ENCODE measurements around the gene CCDC3.

The CCDC3 gene

DNA sequence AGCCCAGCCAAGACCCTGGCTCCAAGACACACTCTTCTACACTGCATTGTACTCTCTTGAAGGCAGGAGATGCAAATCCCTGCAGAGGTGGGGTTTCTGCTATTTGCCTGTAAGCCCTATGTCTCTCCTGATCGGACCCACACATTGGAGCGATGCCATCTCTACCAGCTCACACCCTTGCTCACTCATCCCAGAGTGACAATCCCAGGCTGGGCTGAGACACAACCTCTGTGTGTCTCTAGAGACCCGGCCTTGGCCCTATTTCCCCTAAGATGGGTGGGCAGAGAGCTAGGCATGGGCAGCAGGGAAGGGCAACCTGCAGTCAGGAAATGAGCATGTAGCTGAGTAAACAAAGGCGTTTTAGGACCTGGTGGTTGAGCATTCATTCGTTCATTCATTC lies 25.6 kb downstream of the CCDC3 start:
- no peak overlapping the region for H3K4me3 ChIP-seq (ENCODE audit: low read length)
- 87% methylated on average over 5 of the region's 5 CpGs for WGBS
- H3K4me1 ChIP-seq (ENCODE audit: insufficient read depth, low read length), result no peaks in the 10 kb centered on the region
- H3K27ac ChIP-seq (ENCODE audit: low read depth, low read length), result no peak overlapping the region
- H3K27me3 ChIP-seq (ENCODE audit: insufficient read depth, low read length), result no peaks in the 10 kb centered on the region
- no peak overlapping the region for H3K9ac ChIP-seq (ENCODE audit: low read depth, low read length)
- H3K9me3 ChIP-seq (ENCODE audit: insufficient read depth, low read depth, low read length), result no peaks in the 10 kb centered on the region
- H3K36me3 ChIP-seq (ENCODE audit: insufficient read depth, low read length), result no peaks in the 10 kb centered on the region

GRCh38 chr10:12975266-12975665 lies 26.2 kb downstream of the CCDC3 start:
- H3K9me3 ChIP-seq (ENCODE audit: insufficient read depth, low read depth, low read length), result no peaks in the 10 kb centered on the region
- H3K4me3 ChIP-seq (ENCODE audit: low read length), result no peak overlapping the region
- H3K4me1 ChIP-seq (ENCODE audit: insufficient read depth, low read length), result no peaks in the 10 kb centered on the region
- no peak overlapping the region for H3K9ac ChIP-seq (ENCODE audit: low read depth, low read length)
- H3K27ac ChIP-seq (ENCODE audit: low read depth, low read length), result no peak overlapping the region
- 80% methylated on average over 3 of the region's 3 CpGs for WGBS
- H3K36me3 ChIP-seq (ENCODE audit: insufficient read depth, low read length), result no peaks in the 10 kb centered on the region
- H3K27me3 ChIP-seq (ENCODE audit: insufficient read depth, low read length), result no peaks in the 10 kb centered on the region

GRCh38 chr10:12974491-12975199 lies 26.9 kb downstream of the CCDC3 start:
- H3K27me3 ChIP-seq (ENCODE audit: insufficient read depth, low read length), result no peaks in the 10 kb centered on the region
- WGBS, result 94% methylated on average over 14 of the region's 14 CpGs

GRCh38 chr10:12974078-12974477 lies 27.4 kb downstream of the CCDC3 start:
- H3K27ac ChIP-seq (ENCODE audit: low read depth, low read length), result no peak overlapping the region
- no peaks in the 10 kb centered on the region for H3K27me3 ChIP-seq (ENCODE audit: insufficient read depth, low read length)
- no peak overlapping the region for H3K4me3 ChIP-seq (ENCODE audit: low read length)
- H3K9me3 ChIP-seq (ENCODE audit: insufficient read depth, low read depth, low read length), result no peaks in the 10 kb centered on the region
- 91% methylated on average over 9 of the region's 9 CpGs for WGBS
- H3K36me3 ChIP-seq (ENCODE audit: insufficient read depth, low read length), result no peaks in the 10 kb centered on the region
- no peaks in the 10 kb centered on the region for H3K4me1 ChIP-seq (ENCODE audit: insufficient read depth, low read length)
- no peak overlapping the region for H3K9ac ChIP-seq (ENCODE audit: low read depth, low read length)

More at GRCh38 chr10:12974491-12975199, 26.9 kb downstream of the CCDC3 start:
- H3K4me3 ChIP-seq (ENCODE audit: low read length), result no peak overlapping the region
- no peaks in the 10 kb centered on the region for H3K4me1 ChIP-seq (ENCODE audit: insufficient read depth, low read length)
- H3K9me3 ChIP-seq (ENCODE audit: insufficient read depth, low read depth, low read length), result no peaks in the 10 kb centered on the region
- H3K27ac ChIP-seq (ENCODE audit: low read depth, low read length), result no peak overlapping the region
- H3K9ac ChIP-seq (ENCODE audit: low read depth, low read length), result no peak overlapping the region
- no peaks in the 10 kb centered on the region for H3K36me3 ChIP-seq (ENCODE audit: insufficient read depth, low read length)

DNA sequence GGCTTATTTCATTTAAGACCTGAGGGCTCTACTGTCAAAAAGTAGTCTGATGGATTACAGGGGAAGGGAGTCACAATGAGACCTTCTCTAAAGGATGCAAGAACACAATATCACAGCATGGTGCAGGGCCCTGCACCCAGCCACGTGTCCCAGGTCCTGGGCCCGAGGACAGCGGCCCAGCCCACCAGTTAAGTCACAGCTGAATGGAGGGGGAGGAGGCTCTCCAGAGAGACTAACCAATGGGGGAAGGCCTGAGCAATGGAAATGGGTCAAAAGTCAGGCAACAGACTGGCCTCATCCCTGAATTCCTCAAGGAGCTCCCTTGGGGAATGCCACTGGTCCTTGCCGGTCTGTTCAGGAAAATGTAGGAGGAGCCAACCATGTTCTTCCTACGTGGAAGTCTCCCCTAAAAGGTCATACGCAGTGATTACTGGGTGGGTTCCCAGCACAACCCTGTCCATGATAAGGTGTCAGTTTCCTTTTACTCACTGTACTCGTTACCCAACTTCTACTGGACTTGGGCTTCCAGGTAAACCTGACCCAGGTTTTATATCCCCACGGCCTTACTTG lies 28.3 kb downstream of the CCDC3 start:
- Histone ChIP-seq H3K36me3 (ENCODE audit: insufficient read depth, low read length) (no peaks in the 10 kb centered on the region), H3K9ac (ENCODE audit: low read depth, low read length) (no peak overlapping the region), H3K27ac (ENCODE audit: low read depth, low read length) (no peak overlapping the region), H3K9me3 (ENCODE audit: insufficient read depth, low read depth, low read length) (no peaks in the 10 kb centered on the region), H3K4me3 (ENCODE audit: low read length) (no peak overlapping the region), H3K4me1 (ENCODE audit: insufficient read depth, low read length) (no peaks in the 10 kb centered on the region), H3K27me3 (ENCODE audit: insufficient read depth, low read length) (no peaks in the 10 kb centered on the region)
- WGBS, result 82% methylated on average over 8 of the region's 8 CpGs

DNA sequence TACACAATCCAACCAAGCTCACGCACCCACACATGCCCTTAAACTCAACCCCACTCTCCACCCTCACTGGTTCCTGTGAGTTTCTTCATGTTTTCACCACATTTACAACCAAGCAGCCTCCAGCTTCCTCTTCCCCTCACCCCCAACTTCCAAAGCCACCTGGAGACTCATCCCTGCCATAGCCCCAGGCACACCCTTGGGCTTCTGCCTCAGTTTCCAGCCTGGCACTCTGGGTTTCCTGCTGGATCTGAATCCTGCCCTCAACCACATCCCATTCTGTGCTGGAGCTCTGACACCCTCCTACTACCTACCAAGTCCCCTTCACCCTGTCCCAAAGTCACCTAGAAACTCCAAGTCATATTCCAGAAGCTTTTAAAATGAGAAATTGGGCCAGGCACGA lies 29.4 kb downstream of the CCDC3 start:
- no peaks in the 10 kb centered on the region for H3K27me3 ChIP-seq (ENCODE audit: insufficient read depth, low read length)
- H3K9ac ChIP-seq (ENCODE audit: low read depth, low read length), result no peak overlapping the region
- 85% methylated on average over 2 of the region's 2 CpGs for WGBS
- no peaks in the 10 kb centered on the region for H3K4me1 ChIP-seq (ENCODE audit: insufficient read depth, low read length)
- no peaks in the 10 kb centered on the region for H3K36me3 ChIP-seq (ENCODE audit: insufficient read depth, low read length)
- H3K4me3 ChIP-seq (ENCODE audit: low read length), result no peak overlapping the region
- H3K27ac ChIP-seq (ENCODE audit: low read depth, low read length), result no peak overlapping the region
- H3K9me3 ChIP-seq (ENCODE audit: insufficient read depth, low read depth, low read length), result no peaks in the 10 kb centered on the region

- WGBS, result 95% methylated on average over 14 of the region's 14 CpGs
- no peak overlapping the region for H3K9ac ChIP-seq (ENCODE audit: low read depth, low read length)
- H3K4me3 ChIP-seq (ENCODE audit: low read length), result no peak overlapping the region
- H3K27ac ChIP-seq (ENCODE audit: low read depth, low read length), result no peak overlapping the region
- H3K36me3 ChIP-seq (ENCODE audit: insufficient read depth, low read length), result no peaks in the 10 kb centered on the region
- no peaks in the 10 kb centered on the region for H3K27me3 ChIP-seq (ENCODE audit: insufficient read depth, low read length)
- no peaks in the 10 kb centered on the region for H3K4me1 ChIP-seq (ENCODE audit: insufficient read depth, low read length)
- no peaks in the 10 kb centered on the region for H3K9me3 ChIP-seq (ENCODE audit: insufficient read depth, low read depth, low read length)
Observed at GRCh38 chr10:12971001-12971788, 30.3 kb downstream of the CCDC3 start.

GRCh38 chr10:12969951-12970350 lies 31.6 kb downstream of the CCDC3 start:
- H3K36me3 ChIP-seq (ENCODE audit: insufficient read depth, low read length), result no peaks in the 10 kb centered on the region
- no peak overlapping the region for H3K9ac ChIP-seq (ENCODE audit: low read depth, low read length)
- H3K27ac ChIP-seq (ENCODE audit: low read depth, low read length), result no peak overlapping the region
- 95% methylated on average over 5 of the region's 5 CpGs for WGBS
- H3K4me1 ChIP-seq (ENCODE audit: insufficient read depth, low read length), result 0 out of 2 replicates have a peak, but pooled peaks cover 4% of the 10 kb centered on the region
- no peak overlapping the region for H3K4me3 ChIP-seq (ENCODE audit: low read length)
- no peaks in the 10 kb centered on the region for H3K27me3 ChIP-seq (ENCODE audit: insufficient read depth, low read length)
- H3K9me3 ChIP-seq (ENCODE audit: insufficient read depth, low read depth, low read length), result no peaks in the 10 kb centered on the region

DNA sequence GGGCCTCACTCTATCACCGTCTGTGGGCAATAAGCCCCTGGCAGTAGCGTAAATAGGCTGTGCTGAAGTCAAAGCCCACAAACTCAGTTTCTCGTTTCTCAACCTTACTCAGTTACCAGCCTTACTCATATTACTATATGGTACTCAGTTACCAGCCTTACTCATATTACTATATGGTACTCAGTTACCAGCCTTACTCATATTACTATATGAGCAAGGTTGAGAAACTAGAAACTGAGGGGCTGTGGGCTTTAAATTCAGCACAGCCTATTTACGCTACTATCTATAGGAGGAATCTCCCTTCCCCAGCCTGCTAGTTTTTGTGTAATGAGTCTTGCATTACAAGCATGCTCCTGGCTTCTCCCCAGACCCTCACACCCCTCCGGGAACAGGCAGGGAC lies 35.4 kb downstream of the CCDC3 start:
- H3K4me3 ChIP-seq (ENCODE audit: low read length), result no peak overlapping the region
- no peaks in the 10 kb centered on the region for H3K9me3 ChIP-seq (ENCODE audit: insufficient read depth, low read depth, low read length)
- H3K4me1 ChIP-seq (ENCODE audit: insufficient read depth, low read length), result 0 out of 2 replicates have a peak, but pooled peaks cover 4% of the 10 kb centered on the region
- H3K27me3 ChIP-seq (ENCODE audit: insufficient read depth, low read length), result no peaks in the 10 kb centered on the region
- H3K36me3 ChIP-seq (ENCODE audit: insufficient read depth, low read length), result no peaks in the 10 kb centered on the region
- 92% methylated on average over 4 of the region's 5 CpGs for WGBS
- no peak overlapping the region for H3K27ac ChIP-seq (ENCODE audit: low read depth, low read length)
- H3K9ac ChIP-seq (ENCODE audit: low read depth, low read length), result no peak overlapping the region

DNA sequence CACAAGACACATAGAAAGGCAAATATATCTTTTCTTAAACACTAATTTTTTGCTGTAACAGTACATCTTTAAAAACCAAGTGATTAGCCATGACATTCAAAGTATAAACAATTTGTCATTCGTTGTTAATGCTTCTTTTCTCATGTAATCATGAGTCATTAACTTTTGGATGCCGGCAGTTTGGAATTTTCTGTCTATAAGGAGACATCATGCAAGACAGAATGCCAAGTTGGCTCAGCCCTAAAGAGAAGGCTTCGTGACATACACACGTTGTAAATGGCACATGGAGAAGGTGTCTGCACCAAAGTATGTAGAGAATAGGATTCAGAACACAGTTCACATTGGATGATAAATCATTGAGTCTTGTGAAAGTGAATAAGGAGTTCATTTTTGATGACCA lies 35.9 kb downstream of the CCDC3 start:
- 0 out of 2 replicates have a peak, but pooled peaks cover 4% of the 10 kb centered on the region for H3K4me1 ChIP-seq (ENCODE audit: insufficient read depth, low read length)
- no peaks in the 10 kb centered on the region for H3K9me3 ChIP-seq (ENCODE audit: insufficient read depth, low read depth, low read length)
- H3K9ac ChIP-seq (ENCODE audit: low read depth, low read length), result no peak overlapping the region
- H3K27ac ChIP-seq (ENCODE audit: low read depth, low read length), result no peak overlapping the region
- no peak overlapping the region for H3K4me3 ChIP-seq (ENCODE audit: low read length)
- 57% methylated on average over 4 of the region's 4 CpGs for WGBS
- H3K36me3 ChIP-seq (ENCODE audit: insufficient read depth, low read length), result no peaks in the 10 kb centered on the region
- no peaks in the 10 kb centered on the region for H3K27me3 ChIP-seq (ENCODE audit: insufficient read depth, low read length)

- WGBS, result 98% methylated on average over 3 of the region's 3 CpGs
- H3K9me3 ChIP-seq (ENCODE audit: insufficient read depth, low read depth, low read length), result no peaks in the 10 kb centered on the region
- H3K4me3 ChIP-seq (ENCODE audit: low read length), result no peak overlapping the region
- H3K4me1 ChIP-seq (ENCODE audit: insufficient read depth, low read length), result 0 out of 2 replicates have a peak, but pooled peaks cover 4% of the 10 kb centered on the region
- no peak overlapping the region for H3K27ac ChIP-seq (ENCODE audit: low read depth, low read length)
- H3K9ac ChIP-seq (ENCODE audit: low read depth, low read length), result no peak overlapping the region
- H3K36me3 ChIP-seq (ENCODE audit: insufficient read depth, low read length), result no peaks in the 10 kb centered on the region
- no peaks in the 10 kb centered on the region for H3K27me3 ChIP-seq (ENCODE audit: insufficient read depth, low read length)
Observed at GRCh38 chr10:12962556-12962955, 39.0 kb downstream of the CCDC3 start.
